ENCODE measurements around the gene ZC3H7B. TPM values are rescaled to one million over a fixed set of nuclear protein-coding genes. Genes with fewer than 3 reads are reported as not detected.

The ZC3H7B gene
- total RNA-seq, 1 donor = 53.6 TPM

DNA sequence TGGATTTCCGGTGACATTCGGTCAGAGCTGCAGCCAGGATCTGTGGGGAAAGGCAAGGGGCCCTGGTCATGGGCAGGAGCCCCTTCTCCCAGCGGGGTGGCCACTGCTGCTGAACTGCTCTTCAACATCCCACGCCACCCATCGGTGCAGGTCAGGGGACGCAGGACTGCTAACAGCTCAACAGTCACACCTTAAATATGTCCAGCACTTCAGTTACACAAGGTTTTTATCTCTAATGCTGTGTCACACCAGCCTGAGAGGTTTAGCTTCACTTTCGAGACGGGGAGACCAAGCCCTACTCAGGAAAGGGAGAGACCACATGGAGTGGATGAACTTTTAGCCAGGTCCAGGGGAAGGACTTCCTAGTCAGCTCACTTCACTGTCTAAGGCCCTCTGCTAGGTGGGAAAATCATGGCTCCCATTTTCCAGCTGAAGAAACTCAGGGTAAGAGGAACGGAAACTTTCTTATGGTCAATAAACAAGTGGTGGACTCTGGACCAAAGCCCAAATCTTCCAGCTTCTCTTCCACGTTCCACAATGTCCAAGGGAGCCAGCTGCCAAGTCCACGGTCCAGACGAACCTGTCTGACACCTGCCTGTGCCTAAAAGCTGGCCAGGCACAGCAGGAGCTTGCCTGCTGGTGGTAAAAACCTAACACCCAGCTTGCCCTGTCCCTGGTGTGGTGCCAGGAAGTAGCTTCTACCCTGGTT lies 39.6 kb upstream of the ZC3H7B start:
- no peaks in the 10 kb centered on the region for H3K9me3 ChIP-seq (ENCODE audit: low read depth, low read length)
- DNase-seq (ENCODE audit: insufficient read length, low spot score, missing footprints) = peak; percentile 58
- no peak overlapping the region for H3K27ac ChIP-seq (ENCODE audit: low read depth, low read length)
- peaks cover 5% of the 10 kb centered on the region for H4K20me1 ChIP-seq (ENCODE audit: insufficient read depth, low read length)
- peaks cover 88% of the 10 kb centered on the region for H3K36me3 ChIP-seq (ENCODE audit: insufficient read depth, low read length)
- no peak overlapping the region for H3K4me2 ChIP-seq (ENCODE audit: insufficient read depth, low read length)
- no peaks in the 10 kb centered on the region for H3K27me3 ChIP-seq (ENCODE audit: insufficient read depth, low read length)
- peaks cover 23% of the 10 kb centered on the region for H3K79me2 ChIP-seq (ENCODE audit: insufficient read depth, low read length)
- no peaks in the 10 kb centered on the region for H3K4me1 ChIP-seq (ENCODE audit: insufficient read depth, low read length)
- TF ChIP-seq, protein P1, sequence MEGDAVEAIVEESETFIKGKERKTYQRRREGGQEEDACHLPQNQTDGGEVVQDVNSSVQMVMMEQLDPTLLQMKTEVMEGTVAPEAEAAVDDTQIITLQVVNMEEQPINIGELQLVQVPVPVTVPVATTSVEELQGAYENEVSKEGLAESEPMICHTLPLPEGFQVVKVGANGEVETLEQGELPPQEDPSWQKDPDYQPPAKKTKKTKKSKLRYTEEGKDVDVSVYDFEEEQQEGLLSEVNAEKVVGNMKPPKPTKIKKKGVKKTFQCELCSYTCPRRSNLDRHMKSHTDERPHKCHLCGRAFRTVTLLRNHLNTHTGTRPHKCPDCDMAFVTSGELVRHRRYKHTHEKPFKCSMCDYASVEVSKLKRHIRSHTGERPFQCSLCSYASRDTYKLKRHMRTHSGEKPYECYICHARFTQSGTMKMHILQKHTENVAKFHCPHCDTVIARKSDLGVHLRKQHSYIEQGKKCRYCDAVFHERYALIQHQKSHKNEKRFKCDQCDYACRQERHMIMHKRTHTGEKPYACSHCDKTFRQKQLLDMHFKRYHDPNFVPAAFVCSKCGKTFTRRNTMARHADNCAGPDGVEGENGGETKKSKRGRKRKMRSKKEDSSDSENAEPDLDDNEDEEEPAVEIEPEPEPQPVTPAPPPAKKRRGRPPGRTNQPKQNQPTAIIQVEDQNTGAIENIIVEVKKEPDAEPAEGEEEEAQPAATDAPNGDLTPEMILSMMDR (IDR thresholded peaks at IDR 0.05; ENCODE audit: extremely low read depth, low read depth, low read length) = no peak
- H2AFZ ChIP-seq (ENCODE audit: low read length) = no peak overlapping the region
- no peak overlapping the region for H3K4me3 ChIP-seq (ENCODE audit: insufficient read depth, low read length)

DNA sequence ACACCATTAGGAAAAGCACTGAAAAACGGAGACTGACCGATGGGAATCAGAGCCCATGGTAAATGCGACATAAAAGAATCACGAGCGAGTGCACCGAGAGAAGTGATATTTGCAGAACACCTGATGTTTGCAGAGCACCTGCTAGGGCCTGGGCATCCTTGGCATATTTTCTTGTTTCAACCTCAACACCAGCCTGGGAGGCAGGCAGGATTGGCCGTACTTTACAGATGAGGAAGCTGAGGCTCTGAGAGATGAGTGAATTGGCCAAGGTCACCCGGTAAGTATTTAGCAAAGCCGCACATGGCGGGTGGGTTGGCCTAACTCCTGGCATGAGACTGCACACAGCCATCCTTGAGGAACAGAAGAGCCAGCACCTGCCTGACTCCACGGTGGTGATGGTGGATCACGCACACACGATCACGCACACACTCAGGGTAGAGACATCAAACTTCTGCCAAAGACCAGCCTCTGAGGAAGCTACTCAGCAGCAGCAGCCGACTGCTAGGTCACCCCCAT lies 39.0 kb upstream of the ZC3H7B start:
- peaks cover 86% of the 10 kb centered on the region for H3K36me3 ChIP-seq (ENCODE audit: insufficient read depth, low read length)

DNA sequence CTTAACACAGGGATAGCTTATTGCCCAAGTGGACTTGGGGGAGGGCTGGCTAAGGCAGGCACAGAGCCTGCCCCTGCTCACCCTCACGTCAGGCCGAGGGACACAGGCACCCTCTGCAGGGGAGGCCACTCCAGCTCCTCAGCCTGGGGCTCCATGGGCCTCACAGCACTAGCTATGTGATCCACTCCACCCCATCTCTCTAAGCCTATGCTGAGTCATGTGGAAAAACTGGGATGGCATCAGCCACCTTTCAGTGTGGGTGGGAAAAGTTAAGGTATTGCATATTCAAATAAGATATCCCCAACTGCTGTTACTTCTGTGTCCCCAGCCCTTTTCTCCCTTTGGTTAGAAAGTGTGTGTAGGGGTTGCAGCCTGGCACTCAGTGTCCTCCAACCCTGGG lies 37.6 kb upstream of the ZC3H7B start:
- Histone ChIP-seq H3K36me3 (ENCODE audit: insufficient read depth, low read length) (peaks cover 87% of the 10 kb centered on the region), H3K27ac (ENCODE audit: low read depth, low read length) (no peak overlapping the region), H3K79me2 (ENCODE audit: insufficient read depth, low read length) (peaks cover 18% of the 10 kb centered on the region), H3K4me2 (ENCODE audit: insufficient read depth, low read length) (no peak overlapping the region), H4K20me1 (ENCODE audit: insufficient read depth, low read length) (peaks cover 11% of the 10 kb centered on the region), H3K4me1 (ENCODE audit: insufficient read depth, low read length) (no peaks in the 10 kb centered on the region), H3K9me3 (ENCODE audit: low read depth, low read length) (no peaks in the 10 kb centered on the region), H3K27me3 (ENCODE audit: insufficient read depth, low read length) (no peaks in the 10 kb centered on the region), H2AFZ (ENCODE audit: low read length) (no peak overlapping the region), H3K4me3 (ENCODE audit: insufficient read depth, low read length) (no peak overlapping the region)
- TF ChIP-seq, protein P1 (IDR thresholded peaks at IDR 0.05; ENCODE audit: extremely low read depth, low read depth, low read length) = no peak
- peak; percentile 84 for DNase-seq (ENCODE audit: insufficient read length, low spot score, missing footprints)

More for the DNA sequence above, 39.0 kb upstream of the ZC3H7B start:
- H3K27me3 ChIP-seq (ENCODE audit: insufficient read depth, low read length) = no peaks in the 10 kb centered on the region
- no peak overlapping the region for H3K4me3 ChIP-seq (ENCODE audit: insufficient read depth, low read length)
- peak; percentile 43 for DNase-seq (ENCODE audit: insufficient read length, low spot score, missing footprints)
- no peaks in the 10 kb centered on the region for H3K9me3 ChIP-seq (ENCODE audit: low read depth, low read length)
- no peak overlapping the region for H3K4me2 ChIP-seq (ENCODE audit: insufficient read depth, low read length)
- TF ChIP-seq, protein P1 (IDR thresholded peaks at IDR 0.05; ENCODE audit: extremely low read depth, low read depth, low read length) = no peak
- H3K4me1 ChIP-seq (ENCODE audit: insufficient read depth, low read length) = no peaks in the 10 kb centered on the region
- peaks cover 7% of the 10 kb centered on the region for H4K20me1 ChIP-seq (ENCODE audit: insufficient read depth, low read length)
- no peak overlapping the region for H2AFZ ChIP-seq (ENCODE audit: low read length)
- H3K27ac ChIP-seq (ENCODE audit: low read depth, low read length) = no peak overlapping the region
- H3K79me2 ChIP-seq (ENCODE audit: insufficient read depth, low read length) = peaks cover 18% of the 10 kb centered on the region

DNA sequence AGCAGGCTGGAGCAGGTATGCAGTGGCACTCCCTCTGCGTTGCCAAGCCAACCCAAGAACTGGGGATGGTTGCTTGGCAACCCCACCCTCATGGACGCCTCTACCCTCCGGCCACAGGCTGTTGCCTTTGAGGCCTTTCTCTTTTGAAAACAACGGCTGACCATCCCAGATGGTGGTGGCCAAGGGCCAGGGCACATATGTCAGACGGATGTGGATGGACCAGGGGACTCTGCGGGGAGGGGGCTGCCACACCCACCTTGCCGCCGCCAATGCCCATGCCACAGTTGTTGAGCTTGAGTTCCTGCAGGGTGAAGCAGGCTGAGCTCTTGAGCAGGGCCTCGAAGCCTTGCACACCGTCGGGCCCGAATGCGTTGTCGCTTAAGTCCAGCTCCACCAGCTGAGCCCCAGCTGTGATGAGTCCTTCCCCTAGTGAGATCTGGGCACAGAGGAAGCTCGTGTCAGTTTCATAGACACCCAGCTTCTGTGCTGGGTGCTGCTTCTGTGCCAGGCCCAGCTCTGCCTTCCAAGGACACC lies 36.9 kb upstream of the ZC3H7B start:
- Histone ChIP-seq H3K79me2 (ENCODE audit: insufficient read depth, low read length) (peaks cover 18% of the 10 kb centered on the region), H3K27me3 (ENCODE audit: insufficient read depth, low read length) (no peaks in the 10 kb centered on the region), H3K9me3 (ENCODE audit: low read depth, low read length) (no peaks in the 10 kb centered on the region), H3K27ac (ENCODE audit: low read depth, low read length) (no peak overlapping the region), H2AFZ (ENCODE audit: low read length) (no peak overlapping the region), H3K36me3 (ENCODE audit: insufficient read depth, low read length) (peaks cover 87% of the 10 kb centered on the region), H3K4me3 (ENCODE audit: insufficient read depth, low read length) (no peak overlapping the region), H3K4me1 (ENCODE audit: insufficient read depth, low read length) (no peaks in the 10 kb centered on the region), H4K20me1 (ENCODE audit: insufficient read depth, low read length) (peaks cover 11% of the 10 kb centered on the region), H3K4me2 (ENCODE audit: insufficient read depth, low read length) (no peak overlapping the region)
- peak; percentile 76 for DNase-seq (ENCODE audit: insufficient read length, low spot score, missing footprints)
- TF ChIP-seq, protein P1 (IDR thresholded peaks at IDR 0.05; ENCODE audit: extremely low read depth, low read depth, low read length) = no peak
